Right lung (tissue), 5 donors: ENCODE data around the gene CMC4. TPM values are rescaled to one million over a fixed set of nuclear protein-coding genes. Genes with fewer than 3 reads are reported as not detected.

Experiments used
- polyA plus RNA-seq, 5 donors: library from polyadenylated mRNA; unstranded; fragments of 120-200 nt; gene quantifications; one replicate each; pipeline versions ENCODE4 v1.2.1 to v1.2.3, GENCODE V29; 2013; ENCODE audit warnings: inconsistent platforms in 1 of 5, low replicate concordance in 1 of 5; ENCODE audit not compliant: insufficient read length in 5 of 5, insufficient read depth in 1 of 5

The CMC4 gene
- polyA plus RNA-seq, 5 donors, result 6.7 to 12.6 (median 8.5) TPM

Other genes starting within 250 kb of the CMC4 start
- not detected for gene SMIM9, start 236.5 kb downstream of the CMC4 start, polyA plus RNA-seq
- 10 to 100 TPM in 4 of 5 donors, 1 to 10 TPM in 1; 9.3 to 22.4 (median 15.7) TPM for gene F8A1, start 184.8 kb downstream of the CMC4 start, polyA plus RNA-seq
- 1 to 10 TPM; 3.7 to 5.9 (median 4.7) TPM for gene F8, start 48.4 kb downstream of the CMC4 start, polyA plus RNA-seq
- gene FUNDC2, start 44.3 kb downstream of the CMC4 start, polyA plus RNA-seq, result 100 to 1,000 TPM; 108 to 133 (median 113) TPM
- 10 to 100 TPM; 17.4 to 26.1 (median 20.5) TPM for gene MTCP1, start within 50 bp of the CMC4 start, polyA plus RNA-seq
- 10 to 100 TPM; 18.6 to 25.3 (median 23.2) TPM for gene BRCC3, start 372 bp upstream of the CMC4 start, polyA plus RNA-seq
- gene VBP1, start 145.3 kb upstream of the CMC4 start, polyA plus RNA-seq, result 10 to 100 TPM; 61.6 to 90.1 (median 68.6) TPM
- gene RAB39B, start 193.4 kb upstream of the CMC4 start, polyA plus RNA-seq, result 1 to 10 TPM in 3 of 5 donors, under 1 TPM in 2; 0.77 to 1.2 (median 1.0) TPM